ENCODE data around the gene REXO2. TPM values are rescaled to one million over a fixed set of nuclear protein-coding genes. Genes with fewer than 3 reads are reported as not detected.

Gene REXO2
- total RNA-seq, 1 experiment from 2014 or later, result 119 TPM

- no peaks in the 10 kb centered on the region for H3K4me1 ChIP-seq (ENCODE audit: insufficient read depth, low read length, poor library complexity, severe bottlenecking)
- no peak overlapping the region for H3K4me3 ChIP-seq (ENCODE audit: low read depth, low read length, poor library complexity, severe bottlenecking)
- CTCF ChIA-PET, result no interaction called here
- intact Hi-C loops (cut with micrococcal nuclease; ENCODE audit: unreplicated experiment), result no loop called here
- no peaks in the 10 kb centered on the region for H3K27me3 ChIP-seq (replicated peaks; ENCODE audit: insufficient read depth, low read depth, low read length, poor library complexity)
- POLR2A ChIA-PET (ENCODE audit: low non-redundant PET), result no interaction called here
- H3K36me3 ChIP-seq (ENCODE audit: insufficient read depth, low read length, poor library complexity, severe bottlenecking), result no peaks in the 10 kb centered on the region
- DNase-seq (ENCODE audit: low spot score), result no peak
- no peak overlapping the region for H3K27ac ChIP-seq (ENCODE audit: low read depth, low read length, poor library complexity, severe bottlenecking)
- BruUV-seq (replicated peaks), result no TSS peak
- no peaks in the 10 kb centered on the region for H3K9me3 ChIP-seq (ENCODE audit: low read depth, low read length, poor library complexity, severe bottlenecking)
- no peak for TF ChIP-seq EZH2 (IDR thresholded peaks at IDR 0.05; ENCODE audit: borderline replicate concordance, low read depth, low read length, poor library complexity, severe bottlenecking)
- TF ChIP-seq, protein P1, sequence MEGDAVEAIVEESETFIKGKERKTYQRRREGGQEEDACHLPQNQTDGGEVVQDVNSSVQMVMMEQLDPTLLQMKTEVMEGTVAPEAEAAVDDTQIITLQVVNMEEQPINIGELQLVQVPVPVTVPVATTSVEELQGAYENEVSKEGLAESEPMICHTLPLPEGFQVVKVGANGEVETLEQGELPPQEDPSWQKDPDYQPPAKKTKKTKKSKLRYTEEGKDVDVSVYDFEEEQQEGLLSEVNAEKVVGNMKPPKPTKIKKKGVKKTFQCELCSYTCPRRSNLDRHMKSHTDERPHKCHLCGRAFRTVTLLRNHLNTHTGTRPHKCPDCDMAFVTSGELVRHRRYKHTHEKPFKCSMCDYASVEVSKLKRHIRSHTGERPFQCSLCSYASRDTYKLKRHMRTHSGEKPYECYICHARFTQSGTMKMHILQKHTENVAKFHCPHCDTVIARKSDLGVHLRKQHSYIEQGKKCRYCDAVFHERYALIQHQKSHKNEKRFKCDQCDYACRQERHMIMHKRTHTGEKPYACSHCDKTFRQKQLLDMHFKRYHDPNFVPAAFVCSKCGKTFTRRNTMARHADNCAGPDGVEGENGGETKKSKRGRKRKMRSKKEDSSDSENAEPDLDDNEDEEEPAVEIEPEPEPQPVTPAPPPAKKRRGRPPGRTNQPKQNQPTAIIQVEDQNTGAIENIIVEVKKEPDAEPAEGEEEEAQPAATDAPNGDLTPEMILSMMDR (conservative IDR thresholded peaks at IDR 0.05; ENCODE audit: low read depth, low read length), result no peak
Observed at GRCh38 chr11:114463999-114464398, 24.7 kb downstream of the REXO2 start.

DNA sequence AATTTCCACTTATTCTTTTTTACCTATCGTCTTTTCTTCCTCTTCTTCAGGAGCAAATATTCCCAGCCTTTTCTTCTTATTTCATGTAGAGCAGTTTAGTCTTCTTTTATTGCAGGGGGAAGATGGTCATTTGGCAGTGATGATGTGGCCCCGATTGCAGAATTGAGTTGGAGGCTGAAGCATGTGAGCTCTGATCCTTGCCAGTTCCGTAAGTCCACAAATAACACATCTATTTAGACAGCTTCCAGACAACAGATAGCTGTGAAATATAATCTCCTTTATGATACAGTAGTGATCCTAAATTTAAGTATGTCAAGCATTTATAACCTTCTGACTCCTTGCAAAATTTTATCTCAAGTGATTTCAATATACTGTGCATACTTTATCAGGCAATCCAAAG lies 27.5 kb downstream of the REXO2 start:
- no peak for DNase-seq (ENCODE audit: low spot score)
- Histone ChIP-seq H3K9me3 (ENCODE audit: low read depth, low read length, poor library complexity, severe bottlenecking) (no peaks in the 10 kb centered on the region), H3K27me3 (replicated peaks; ENCODE audit: insufficient read depth, low read depth, low read length, poor library complexity) (no peaks in the 10 kb centered on the region), H3K4me1 (ENCODE audit: insufficient read depth, low read length, poor library complexity, severe bottlenecking) (no peaks in the 10 kb centered on the region), H3K36me3 (ENCODE audit: insufficient read depth, low read length, poor library complexity, severe bottlenecking) (no peaks in the 10 kb centered on the region), H3K4me3 (ENCODE audit: low read depth, low read length, poor library complexity, severe bottlenecking) (no peak overlapping the region), H3K27ac (ENCODE audit: low read depth, low read length, poor library complexity, severe bottlenecking) (no peak overlapping the region)
- TF ChIP-seq EZH2 (IDR thresholded peaks at IDR 0.05; ENCODE audit: borderline replicate concordance, low read depth, low read length, poor library complexity, severe bottlenecking), result no peak
- TF ChIP-seq, protein P1 (conservative IDR thresholded peaks at IDR 0.05; ENCODE audit: low read depth, low read length), result no peak
- CTCF ChIA-PET, result no interaction called here
- no TSS peak for BruUV-seq (replicated peaks)
- intact Hi-C loops (cut with micrococcal nuclease; ENCODE audit: unreplicated experiment), result no loop called here
- POLR2A ChIA-PET (ENCODE audit: low non-redundant PET), result no interaction called here

DNA sequence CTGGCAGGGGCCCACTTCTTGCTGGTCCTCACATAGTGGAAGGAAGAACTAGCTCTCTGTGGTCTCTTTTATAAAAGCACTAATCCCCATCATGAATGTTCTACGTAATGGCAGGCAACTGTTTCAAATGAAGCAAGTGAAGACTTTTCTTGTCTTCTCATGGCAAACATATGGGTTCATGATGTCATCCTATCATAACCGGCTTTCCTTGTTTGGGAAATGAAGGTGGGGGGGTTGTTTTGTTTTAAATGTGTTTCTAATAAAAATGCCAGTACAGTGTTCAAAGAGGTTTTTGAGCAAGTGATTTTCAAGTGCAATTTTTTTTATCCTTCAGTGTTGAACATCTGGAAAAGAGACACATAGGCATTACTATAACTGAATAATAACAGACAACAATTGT lies 33.4 kb downstream of the REXO2 start:
- CTCF ChIA-PET, result no interaction called here
- H3K4me3 ChIP-seq (ENCODE audit: low read depth, low read length, poor library complexity, severe bottlenecking), result no peak overlapping the region
- no peaks in the 10 kb centered on the region for H3K27me3 ChIP-seq (replicated peaks; ENCODE audit: insufficient read depth, low read depth, low read length, poor library complexity)
- TF ChIP-seq, protein P1 (conservative IDR thresholded peaks at IDR 0.05; ENCODE audit: low read depth, low read length), result no peak
- no peaks in the 10 kb centered on the region for H3K9me3 ChIP-seq (ENCODE audit: low read depth, low read length, poor library complexity, severe bottlenecking)
- no TSS peak for BruUV-seq (replicated peaks)
- DNase-seq (ENCODE audit: low spot score), result no peak
- no peaks in the 10 kb centered on the region for H3K36me3 ChIP-seq (ENCODE audit: insufficient read depth, low read length, poor library complexity, severe bottlenecking)
- H3K4me1 ChIP-seq (ENCODE audit: insufficient read depth, low read length, poor library complexity, severe bottlenecking), result no peaks in the 10 kb centered on the region
- intact Hi-C loops (cut with micrococcal nuclease; ENCODE audit: unreplicated experiment), result no loop called here
- POLR2A ChIA-PET (ENCODE audit: low non-redundant PET), result no interaction called here
- H3K27ac ChIP-seq (ENCODE audit: low read depth, low read length, poor library complexity, severe bottlenecking), result no peak overlapping the region

Measured in A673 (cell line).